Measurements from ENCODE around the gene SLC2A1. TPM values are rescaled to one million over a fixed set of nuclear protein-coding genes. Genes with fewer than 3 reads are reported as not detected.

SLC2A1 gene
- total RNA-seq, 1 donor from 2014 or later: 146 TPM

GRCh38 chr1:42960566-42961311, 2.1 kb upstream of the SLC2A1 start:
- DNase-seq (ENCODE audit: low read depth): no peak

DNA sequence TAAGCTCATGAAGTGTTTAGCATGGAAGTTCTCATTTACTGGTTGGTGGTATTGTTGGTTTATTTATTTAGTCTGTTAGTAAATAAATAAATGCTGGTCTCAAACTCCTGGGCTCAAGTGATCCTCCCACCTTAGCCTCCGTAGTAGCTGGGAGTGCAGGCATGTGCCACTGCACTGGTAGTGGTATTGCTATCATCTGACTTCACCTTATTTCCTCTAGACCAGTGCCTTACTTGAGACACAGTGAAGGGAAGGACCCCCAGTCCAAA, 1.4 kb upstream of the SLC2A1 start:
- DNase-seq (ENCODE audit: low read depth): no peak

GRCh38 chr1:42957880-42958487, 684 bp downstream of the SLC2A1 start:
- peak; percentile 67 for DNase-seq (ENCODE audit: low read depth)

DNA sequence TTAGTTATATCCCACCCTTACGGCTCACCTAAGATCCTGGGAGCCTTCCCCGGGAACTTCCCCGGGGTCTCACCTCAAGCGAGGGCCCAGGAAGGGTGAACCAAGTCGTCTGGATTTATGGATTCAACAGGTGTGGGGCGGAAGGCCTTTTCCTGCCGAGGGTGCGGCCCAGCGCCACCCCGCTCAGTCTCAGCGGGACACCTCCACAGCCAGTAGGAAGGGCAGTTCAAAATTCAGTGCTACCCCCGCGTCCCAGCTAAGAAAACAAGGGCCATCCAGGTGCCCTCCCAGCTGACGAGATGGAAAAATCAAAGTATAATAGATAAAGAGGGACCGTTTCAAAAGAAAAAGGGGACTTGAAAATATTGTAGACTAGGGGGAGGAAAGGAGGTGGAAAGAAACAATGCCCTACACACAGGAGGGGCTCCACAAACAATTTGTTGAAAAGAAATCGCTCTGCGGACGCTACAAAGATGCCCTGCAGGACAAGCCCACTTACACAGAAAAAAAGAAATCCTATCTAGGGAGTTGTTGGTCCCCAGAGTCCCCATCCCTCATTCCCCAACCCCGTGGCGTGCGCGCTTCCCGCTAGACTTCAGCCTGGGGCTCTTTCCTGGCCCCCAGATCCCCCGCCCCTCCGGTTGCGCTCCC, 1.3 kb downstream of the SLC2A1 start:
- DNase-seq (ENCODE audit: low read depth): no peak

GRCh38 chr1:42956739-42957138, 1.9 kb downstream of the SLC2A1 start:
- no peak for DNase-seq (ENCODE audit: low read depth)

DNA sequence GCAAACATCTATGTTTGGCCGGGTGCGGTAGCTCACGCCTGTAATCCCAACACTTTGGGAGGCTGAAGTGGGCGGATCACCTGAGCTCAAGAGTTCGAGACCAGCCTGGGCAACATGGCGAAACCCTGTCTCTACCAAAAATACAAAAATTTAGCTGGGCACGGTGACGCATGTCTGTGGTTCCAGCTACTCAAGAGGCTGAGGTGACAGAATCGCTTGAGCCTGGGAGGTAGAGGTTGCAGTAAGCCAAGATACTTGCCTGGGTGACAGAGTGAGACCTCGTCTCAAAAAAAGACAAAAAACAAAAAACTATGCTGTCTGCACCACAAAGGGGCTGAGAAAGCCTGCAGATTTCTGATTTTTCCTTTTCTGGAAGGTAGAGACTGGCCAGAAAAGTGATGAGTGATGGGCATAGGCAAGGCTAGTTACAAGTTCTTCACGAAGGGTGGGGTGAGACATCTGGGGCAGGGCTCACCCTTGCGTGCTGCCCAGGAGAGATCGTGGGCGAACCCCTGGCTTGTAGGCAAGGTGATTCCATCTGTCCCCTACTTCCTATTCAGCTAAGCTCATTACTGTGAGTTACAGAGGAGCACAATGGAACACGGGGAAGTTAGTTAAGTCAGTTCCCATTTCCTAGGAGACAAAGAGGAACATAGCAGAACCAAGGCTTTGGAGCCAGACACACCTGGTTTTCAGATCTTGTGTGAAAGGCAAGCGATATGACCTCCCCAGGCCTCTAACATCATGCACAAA, 3.2 kb downstream of the SLC2A1 start:
- no peak for DNase-seq (ENCODE audit: low read depth)

DNA sequence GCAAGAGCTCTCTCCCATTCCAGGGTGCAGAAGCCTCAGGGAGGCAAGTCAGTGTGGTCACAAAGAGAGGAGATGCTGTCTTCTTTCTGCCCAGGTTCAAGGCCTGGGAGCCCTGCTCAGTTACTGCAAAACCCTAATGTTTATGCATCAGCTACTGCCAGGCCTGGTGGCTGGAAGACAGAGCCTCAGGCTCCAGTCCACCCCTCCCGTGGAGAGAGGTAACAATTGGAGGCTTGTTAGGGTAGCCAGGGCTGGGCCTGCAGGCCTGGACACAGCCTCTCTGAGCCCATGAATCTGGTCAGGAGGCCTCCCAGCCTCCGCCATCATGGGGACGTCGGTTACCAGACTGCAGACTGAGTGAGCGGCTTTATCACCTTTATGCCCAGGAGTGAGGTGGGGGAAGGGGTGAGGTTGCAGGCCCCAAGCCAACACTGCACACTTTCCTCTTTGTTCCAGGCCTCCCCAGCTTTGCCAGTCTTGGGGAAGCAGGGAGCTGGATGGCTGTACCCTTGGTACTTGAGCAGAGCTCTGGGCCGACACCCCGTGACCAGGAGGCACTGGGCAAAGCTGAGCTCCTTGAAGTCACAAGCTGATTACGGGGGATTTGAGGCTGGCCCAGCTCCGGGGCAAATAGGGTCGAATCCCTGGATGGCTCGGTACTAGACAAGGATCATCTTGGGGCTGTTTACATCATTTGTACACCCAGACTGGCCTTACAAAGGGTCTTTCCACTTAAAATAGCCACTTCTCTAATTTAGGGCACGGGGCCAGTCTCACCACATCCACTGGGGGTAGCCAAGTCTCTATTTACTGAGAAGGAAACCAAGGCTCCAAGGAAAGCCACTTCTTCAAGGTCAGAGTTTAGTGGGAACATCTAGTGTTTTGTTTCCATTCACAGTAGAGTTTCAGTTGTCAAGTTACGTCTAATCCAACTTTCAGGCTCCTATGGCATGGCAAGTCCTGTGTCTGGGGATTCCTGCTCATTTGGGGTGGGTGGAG, 5.2 kb downstream of the SLC2A1 start:
- no peak for DNase-seq (ENCODE audit: low read depth)

GRCh38 chr1:42952303-42953001, 6.2 kb downstream of the SLC2A1 start:
- peak; percentile 68 for DNase-seq (ENCODE audit: low read depth)

- no peak for DNase-seq (ENCODE audit: low read depth)
These were observed 7.1 kb downstream of the SLC2A1 start for GRCh38 chr1:42951588-42951987.

DNA sequence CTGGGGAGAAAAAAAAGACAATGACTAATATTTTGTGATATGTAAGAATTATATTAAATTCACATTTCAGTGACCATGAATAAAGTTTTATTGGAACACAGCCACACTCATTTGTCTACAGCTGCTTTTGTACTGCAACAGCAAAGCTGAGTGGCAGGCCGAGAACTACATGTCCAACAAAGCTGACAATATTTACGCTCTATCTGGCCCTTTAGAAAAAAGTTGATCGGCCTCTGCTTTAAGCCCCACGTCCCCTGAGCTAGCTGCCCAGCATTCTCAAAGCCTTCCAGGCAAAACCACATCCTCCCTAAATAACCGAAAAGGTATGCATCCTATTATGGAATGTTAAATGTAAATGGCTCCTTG, 8.6 kb downstream of the SLC2A1 start:
- DNase-seq (ENCODE audit: low read depth): no peak

GRCh38 chr1:42949312-42950115, 9.2 kb downstream of the SLC2A1 start:
- no peak for DNase-seq (ENCODE audit: low read depth)

GRCh38 chr1:42947965-42948732, 10.5 kb downstream of the SLC2A1 start:
- no peak for DNase-seq (ENCODE audit: low read depth)

- no peak for DNase-seq (ENCODE audit: low read depth)
These were observed 11.6 kb downstream of the SLC2A1 start for GRCh38 chr1:42947117-42947516.

- peak; percentile 71 for DNase-seq (ENCODE audit: low read depth)
These were observed 12.4 kb downstream of the SLC2A1 start for GRCh38 chr1:42946120-42946898.

DNA sequence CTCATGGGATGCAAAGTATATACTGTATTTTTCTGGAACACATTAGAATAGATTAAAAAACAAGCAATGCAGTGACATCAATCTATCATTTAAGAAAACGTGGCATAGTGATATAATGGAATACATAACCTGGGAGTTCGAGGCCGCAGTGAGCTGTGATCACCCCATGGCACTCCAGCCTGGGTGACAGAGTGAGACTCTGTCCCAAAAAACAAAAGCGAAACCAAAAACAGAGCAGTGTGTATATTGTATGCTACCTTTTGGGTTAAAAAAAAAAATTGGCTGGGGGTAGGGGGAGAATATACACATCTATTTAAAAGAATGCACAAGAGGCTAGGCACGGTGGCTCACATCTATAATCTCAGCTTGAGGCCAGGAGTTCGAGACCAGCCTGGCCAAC, 13.5 kb downstream of the SLC2A1 start:
- DNase-seq (ENCODE audit: low read depth): no peak

DNA sequence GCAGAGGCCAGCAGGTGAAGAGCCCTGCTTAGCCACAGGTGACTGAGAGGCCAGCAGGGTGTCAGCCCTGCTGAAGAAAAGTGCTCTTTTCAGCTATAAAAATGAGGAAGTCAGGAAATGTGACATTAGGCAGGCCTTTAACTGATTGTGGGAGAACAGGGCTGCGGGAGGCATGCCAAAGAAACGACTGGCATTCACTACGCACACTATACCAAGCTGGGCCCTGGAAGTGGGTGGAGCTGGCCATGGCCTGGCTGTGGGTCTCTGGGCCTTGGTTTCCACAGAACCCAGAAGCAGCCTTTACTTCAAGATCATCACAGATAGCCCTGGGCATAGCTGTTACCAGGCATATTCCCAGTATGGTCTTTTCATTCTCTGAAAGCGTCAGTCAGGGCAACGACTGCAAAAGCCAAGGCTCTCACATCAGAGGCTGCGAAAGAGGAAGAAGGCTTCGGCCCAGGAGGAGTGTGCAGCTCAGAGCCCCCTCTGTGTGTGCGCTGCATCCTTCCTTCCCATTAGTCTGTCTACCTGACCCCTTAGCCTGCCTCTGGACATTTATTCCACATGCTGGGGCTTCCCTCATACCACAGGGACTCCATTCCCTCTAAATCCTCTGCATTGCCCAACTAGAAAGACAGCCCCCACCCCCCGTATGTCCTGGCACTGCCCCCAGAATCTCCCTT, 14.3 kb downstream of the SLC2A1 start:
- DNase-seq (ENCODE audit: low read depth): no peak

DNA sequence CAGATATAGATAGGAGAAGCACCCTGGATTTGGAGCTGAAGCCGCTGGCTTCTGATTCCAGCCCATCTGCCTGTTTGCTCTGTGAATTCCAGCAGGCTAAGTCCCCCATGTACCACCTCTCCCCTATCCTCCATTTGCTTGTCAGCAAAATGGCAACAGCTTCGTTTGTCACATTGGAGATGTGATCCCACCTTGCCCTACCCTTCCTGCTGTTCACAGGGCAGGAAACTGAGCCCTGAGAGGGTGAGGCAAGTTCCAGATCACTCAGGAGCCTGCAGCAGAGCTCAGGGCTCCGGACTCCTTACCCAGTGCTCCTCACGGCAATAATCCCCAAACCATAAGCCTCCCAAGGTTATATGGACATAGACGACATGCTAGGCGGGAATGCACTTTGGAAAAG, 14.9 kb downstream of the SLC2A1 start:
- no peak for DNase-seq (ENCODE audit: low read depth)

Measured in myocyte (in vitro differentiated cells).